Brain pericyte (primary cell): Measurements from ENCODE around the gene SLC38A3.
A peak's percentile ranks its signal among the peaks of the same experiment; 100 is the strongest.
"Not testable (repeated sequence)": the region's sequence is repeated elsewhere in the genome, so short reads cannot be mapped to it uniquely, and the experiment has no call there.

Source experiments
- DNase-seq: peaks from one replicate; pipeline ENCODE4 v3.0.0-alpha.2; 2012; ENCODE audit warnings: low read depth, low spot score

Gene SLC38A3

GRCh38 chr3:50231581-50231980, 26.5 kb downstream of the SLC38A3 start:
- DNase-seq: no peak

GRCh38 chr3:50232303-50232702, 27.2 kb downstream of the SLC38A3 start:
- no peak for DNase-seq

GRCh38 chr3:50233176-50233575, 28.1 kb downstream of the SLC38A3 start:
- no peak for DNase-seq

GRCh38 chr3:50235716-50236483, 30.8 kb downstream of the SLC38A3 start, which contains the start of gene GNAI2:
TSS of gene GNAI2 (plus strand) at chr3:50236204. CDS start at chr3:50236336, 132 bp downstream.
- DNase-seq: peak; percentile 87

- no peak for DNase-seq
Measured at GRCh38 chr3:50236484-50237132, 31.5 kb downstream of the SLC38A3 start.

- DNase-seq: no peak
Measured at GRCh38 chr3:50237133-50237651, 32.1 kb downstream of the SLC38A3 start.

- DNase-seq: no peak
Measured at GRCh38 chr3:50237754-50238548, 32.9 kb downstream of the SLC38A3 start.

- DNase-seq: no peak
Measured at GRCh38 chr3:50238549-50239026, 33.5 kb downstream of the SLC38A3 start.

- DNase-seq: no peak
Measured at GRCh38 chr3:50239649-50240048, 34.6 kb downstream of the SLC38A3 start.

GRCh38 chr3:50241163-50241562, 36.1 kb downstream of the SLC38A3 start:
- DNase-seq: no peak

GRCh38 chr3:50241713-50242380, 36.8 kb downstream of the SLC38A3 start:
- no peak for DNase-seq

- DNase-seq: no peak
Measured at GRCh38 chr3:50242381-50242770, 37.3 kb downstream of the SLC38A3 start.

GRCh38 chr3:50242851-50243542, 37.9 kb downstream of the SLC38A3 start:
- no peak for DNase-seq

- DNase-seq: no peak
Measured at GRCh38 chr3:50243543-50243895, 38.4 kb downstream of the SLC38A3 start.

- DNase-seq: not testable (repeated sequence)
Measured at GRCh38 chr3:50244813-50245212, 39.7 kb downstream of the SLC38A3 start.

- no peak for DNase-seq
Measured at GRCh38 chr3:50245251-50245745, 40.2 kb downstream of the SLC38A3 start.

- peak; percentile 60 for DNase-seq
Measured at GRCh38 chr3:50245831-50246516, 40.9 kb downstream of the SLC38A3 start.

- DNase-seq: peak; percentile 82
Measured at GRCh38 chr3:50246517-50246954, 41.5 kb downstream of the SLC38A3 start.

- no peak for DNase-seq
Measured at GRCh38 chr3:50248387-50248786, 43.3 kb downstream of the SLC38A3 start.

GRCh38 chr3:50249457-50249856, 44.4 kb downstream of the SLC38A3 start:
- DNase-seq: no peak
